HG02938 (cell line): ENCODE measurements around the gene PCTP.

Source experiments
- ATAC-seq: cut with Tn5 transposase; IDR thresholded peaks from one replicate; pipeline ENCODE4 v1.9.1; 2021; ENCODE audit warnings: mild to moderate bottlenecking, moderate library complexity; ENCODE audit not compliant: unreplicated experiment

PCTP gene

GRCh38 chr17:55727275-55727674 is 23.6 kb upstream of the PCTP start:
- ATAC-seq: no peak

- no peak for ATAC-seq
Measured at GRCh38 chr17:55727920-55728319, 22.9 kb upstream of the PCTP start.

DNA sequence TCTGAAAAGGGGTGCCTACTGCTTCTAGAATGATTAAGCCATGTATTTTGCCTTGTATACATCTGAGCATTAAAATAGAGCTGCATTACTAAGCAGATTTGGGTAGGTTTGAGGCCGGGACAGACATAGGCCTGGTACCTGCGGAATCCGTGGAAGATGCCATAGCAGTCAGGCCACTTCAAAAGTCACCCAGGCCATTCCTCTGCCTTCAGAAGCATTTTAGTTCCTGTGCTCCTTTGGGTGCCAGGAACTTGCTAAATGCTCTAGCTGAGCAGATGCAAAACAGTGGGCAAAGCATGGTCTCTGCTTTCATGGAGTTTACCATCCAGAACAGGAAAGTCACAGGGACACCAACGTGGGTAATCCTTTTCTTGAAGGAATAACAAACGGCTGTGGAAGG is 22.5 kb upstream of the PCTP start:
- ATAC-seq: no peak

DNA sequence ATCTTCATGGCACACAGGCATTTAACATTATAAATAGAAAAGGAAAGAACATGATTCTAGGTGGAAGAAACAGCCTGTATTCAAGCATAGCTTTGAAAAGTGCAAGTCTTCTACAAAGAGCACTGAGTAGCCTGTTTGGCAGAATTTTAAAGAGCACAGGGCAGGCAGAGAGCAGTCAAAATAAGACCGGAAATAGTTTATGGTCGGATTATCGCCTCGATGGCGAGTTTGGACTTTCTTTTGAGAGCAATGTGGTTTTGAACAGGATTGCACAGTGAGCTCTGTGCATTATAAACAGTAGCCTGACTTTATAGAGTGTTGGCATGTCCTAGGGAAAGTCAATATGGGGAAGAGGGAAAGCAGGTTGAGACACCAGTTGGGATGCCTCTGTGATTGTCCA is 22.0 kb upstream of the PCTP start:
- ATAC-seq: no peak

DNA sequence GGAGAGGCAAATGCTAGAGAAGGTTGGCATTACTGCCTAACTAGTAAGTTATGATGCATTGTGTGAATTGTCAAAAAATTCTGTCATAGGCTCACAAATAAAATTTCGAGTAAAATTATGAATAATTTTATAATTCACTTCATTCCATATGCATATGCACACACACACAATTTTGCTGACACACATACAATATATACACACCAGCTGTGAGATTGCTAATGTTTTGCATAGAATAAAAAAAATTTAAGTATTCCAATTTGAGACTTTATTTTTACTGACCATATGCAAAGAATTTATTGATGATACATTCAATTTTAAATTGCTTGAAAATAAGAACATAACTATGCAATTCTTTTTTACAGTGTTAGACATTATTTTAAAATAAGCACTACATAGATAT is 21.4 kb upstream of the PCTP start:
- ATAC-seq: no peak

GRCh38 chr17:55730380-55730779 is 20.5 kb upstream of the PCTP start:
- no peak for ATAC-seq

DNA sequence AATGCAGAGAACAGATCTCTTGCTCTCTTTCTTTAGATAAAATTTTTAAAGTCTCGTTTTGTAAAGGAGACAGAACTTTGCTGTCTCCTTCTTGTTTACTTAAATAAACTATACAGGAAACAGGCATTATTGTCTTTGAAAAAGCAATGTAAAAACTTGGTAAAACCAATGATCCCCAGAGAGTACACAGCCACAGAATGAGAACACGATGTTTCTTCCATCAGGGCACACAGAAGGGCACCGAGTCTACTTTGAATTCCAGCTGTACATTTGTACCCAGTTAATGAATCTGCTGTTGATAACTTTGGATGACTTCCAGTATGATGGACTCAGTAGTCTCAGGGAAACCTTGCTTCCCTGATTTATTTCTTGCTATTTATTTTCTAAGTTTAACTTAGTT is 20.0 kb upstream of the PCTP start:
- no peak for ATAC-seq

DNA sequence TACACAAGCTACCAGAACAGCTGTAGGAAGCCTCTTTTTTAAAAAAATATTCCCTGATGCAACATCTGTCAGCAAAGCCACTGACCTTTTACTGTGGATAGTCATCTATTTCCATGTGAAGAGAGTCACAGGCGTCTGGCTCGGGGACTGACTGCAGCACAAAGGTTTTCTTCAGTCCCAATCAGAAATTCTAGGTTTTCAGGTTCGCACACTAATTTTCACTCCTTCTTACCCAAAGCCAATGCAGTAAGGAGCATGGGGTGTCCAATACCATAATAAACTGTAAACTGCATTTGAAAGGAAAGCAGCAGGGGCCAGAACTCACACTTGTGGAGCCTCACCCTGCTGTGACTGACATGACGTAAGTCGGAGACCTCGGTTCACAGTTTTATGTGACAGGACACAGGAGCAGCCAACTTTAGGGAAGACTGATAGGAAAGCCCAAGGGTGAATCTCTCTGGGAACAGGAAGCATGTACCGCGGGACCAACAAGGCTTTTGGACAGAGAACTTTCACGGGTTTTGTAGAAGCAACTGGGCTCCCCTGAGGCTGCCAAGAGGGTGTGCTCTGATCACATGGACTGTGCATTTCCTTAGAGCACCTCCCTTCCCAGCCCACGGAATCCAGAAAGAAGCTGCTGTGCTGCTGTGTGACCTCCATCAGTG is 19.1 kb upstream of the PCTP start:
- ATAC-seq: no peak

DNA sequence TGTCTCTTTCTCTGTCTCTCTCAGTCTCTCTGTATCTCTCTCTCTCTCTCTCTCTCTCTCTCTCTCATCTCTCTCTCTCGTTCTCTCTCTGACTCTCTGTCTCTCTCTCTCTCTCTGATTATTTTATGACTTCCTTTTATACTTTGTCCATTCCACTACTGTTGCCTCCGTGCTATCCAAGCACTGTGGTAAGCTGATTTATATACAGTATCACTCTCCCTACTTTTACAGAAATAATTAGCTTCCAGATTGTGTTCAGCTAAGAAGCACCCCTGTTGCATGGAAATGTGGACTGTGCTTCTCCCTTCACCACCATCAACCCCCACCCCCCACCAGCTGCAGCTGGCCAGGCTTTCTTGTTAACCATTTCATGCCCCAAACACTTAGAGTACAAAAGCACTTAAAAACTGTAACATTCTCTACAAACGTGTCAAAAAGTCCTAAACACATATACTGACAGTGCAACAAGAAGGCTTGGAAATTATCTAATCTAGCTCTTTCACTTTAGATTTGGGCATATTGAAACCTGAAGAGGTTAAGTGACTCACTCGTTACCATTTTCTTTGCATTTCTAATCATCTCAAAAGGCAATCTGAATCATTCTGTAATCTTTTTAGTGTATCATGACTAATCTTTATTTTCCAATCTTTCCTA is 16.6 kb upstream of the PCTP start:
- peak; percentile 61 for ATAC-seq

DNA sequence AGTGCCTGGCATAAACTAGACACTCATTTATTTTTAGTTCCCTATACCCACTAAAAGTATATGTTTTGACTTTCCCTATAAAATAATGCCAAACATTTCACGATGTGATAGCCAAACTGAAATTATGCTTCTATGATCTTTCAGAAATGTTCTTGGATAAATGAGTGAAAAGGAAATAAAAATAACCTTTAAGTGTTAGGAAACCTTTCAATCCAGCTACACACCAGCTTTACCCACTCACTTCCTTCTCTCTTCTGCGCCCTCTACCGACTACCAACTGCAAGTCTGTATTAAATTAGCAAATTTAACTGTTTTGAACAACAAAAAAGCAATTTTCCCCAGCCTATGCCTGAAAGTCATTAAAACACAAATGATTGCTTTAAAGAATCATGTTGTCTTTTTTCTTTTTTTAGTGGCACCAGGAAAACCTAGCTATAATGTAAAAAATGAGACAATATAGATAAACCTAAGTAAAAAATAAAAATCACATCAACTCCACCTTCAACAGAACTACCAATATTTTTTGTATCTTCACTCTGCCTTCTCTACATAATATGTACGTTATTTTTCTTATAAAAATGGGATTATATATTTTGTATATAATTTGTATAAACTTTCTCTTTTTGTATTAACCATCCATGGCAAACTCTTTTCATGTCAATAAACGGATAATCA is 15.0 kb upstream of the PCTP start:
- ATAC-seq: no peak

- no peak for ATAC-seq
Measured at GRCh38 chr17:55737976-55738501, 12.8 kb upstream of the PCTP start.

DNA sequence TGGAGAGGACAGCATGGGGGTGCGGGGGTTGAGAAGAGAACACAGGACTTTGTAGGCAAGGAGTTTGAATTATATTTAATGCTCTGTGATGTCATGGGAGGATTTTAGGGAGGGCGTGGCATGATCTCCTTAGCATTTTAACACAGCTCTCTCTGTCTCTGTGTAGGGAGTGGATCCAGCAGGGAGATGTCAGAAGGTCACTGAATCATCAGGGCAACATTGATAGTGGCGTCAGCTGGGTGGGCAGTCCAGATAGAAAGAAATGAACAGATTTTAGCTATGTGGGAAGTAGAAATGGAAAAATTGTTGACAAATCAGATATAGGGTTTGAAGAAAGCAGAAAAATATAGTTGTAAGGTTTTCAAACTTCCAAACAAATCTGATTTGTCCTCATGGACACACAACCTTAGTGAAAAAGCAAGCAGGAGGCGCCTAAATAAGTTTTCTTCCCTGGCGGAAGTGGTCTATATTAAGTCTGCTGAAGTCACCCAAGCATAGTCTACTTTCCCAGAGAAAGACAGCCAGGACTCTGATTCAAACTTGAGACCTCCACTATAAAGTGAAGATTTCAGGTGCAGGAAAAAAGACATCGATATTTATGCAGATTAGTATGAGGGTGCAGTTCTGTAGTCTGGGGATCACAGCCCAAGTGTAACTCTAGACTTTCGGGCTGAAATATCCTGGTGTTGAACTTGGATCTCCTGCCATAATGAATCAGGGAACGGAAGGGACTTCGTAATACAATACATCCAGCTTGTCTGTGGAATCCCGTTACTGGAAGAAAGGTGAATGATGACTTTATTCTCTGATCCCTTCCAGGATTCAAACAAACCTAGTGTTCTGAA is 10.1 kb upstream of the PCTP start:
- ATAC-seq: no peak

- ATAC-seq: no peak
Measured at GRCh38 chr17:55741356-55741700, 9.5 kb upstream of the PCTP start.

DNA sequence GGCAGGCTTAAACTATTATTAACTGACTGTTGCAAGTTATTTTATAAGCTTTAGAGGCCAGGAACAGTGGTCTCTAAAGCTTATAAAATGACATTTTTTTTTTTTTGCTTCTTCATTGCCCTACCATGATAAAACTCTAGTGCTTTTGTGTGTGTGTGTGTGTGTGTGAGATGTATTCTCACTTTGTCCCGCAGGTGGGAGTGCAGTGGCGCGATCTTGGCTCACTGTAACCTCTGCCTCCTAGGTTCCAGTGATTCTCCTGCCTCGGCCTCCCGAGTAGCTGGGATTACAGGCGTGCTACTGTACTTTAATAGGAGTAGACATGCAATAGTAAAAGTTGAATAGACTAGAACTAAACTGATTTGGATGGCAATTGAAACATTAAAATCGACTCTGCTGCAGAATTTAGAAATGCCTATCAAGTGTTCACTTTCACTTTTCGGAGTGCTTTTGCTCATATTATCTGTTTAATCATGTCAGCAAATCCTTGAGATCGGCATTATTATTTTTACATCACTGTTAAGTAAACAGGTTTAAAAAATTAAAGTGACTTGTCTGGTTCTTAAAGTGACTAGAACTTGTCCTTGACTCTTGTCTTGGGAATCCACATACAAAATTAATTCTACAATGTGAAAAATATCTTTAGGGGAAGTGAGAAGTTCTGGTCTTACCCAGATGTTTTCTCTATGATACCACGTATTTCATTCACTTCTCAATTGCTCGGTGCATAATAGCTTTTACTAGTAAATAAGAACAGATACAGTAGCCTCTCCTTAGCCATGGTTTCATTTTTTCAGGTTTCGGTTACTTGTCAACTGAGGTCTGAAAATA is 8.4 kb upstream of the PCTP start:
- ATAC-seq: peak; percentile 99

GRCh38 chr17:55743103-55743679 is 7.7 kb upstream of the PCTP start:
- ATAC-seq: peak; percentile 20

- ATAC-seq: no peak
Measured at GRCh38 chr17:55745258-55745657, 5.6 kb upstream of the PCTP start.

DNA sequence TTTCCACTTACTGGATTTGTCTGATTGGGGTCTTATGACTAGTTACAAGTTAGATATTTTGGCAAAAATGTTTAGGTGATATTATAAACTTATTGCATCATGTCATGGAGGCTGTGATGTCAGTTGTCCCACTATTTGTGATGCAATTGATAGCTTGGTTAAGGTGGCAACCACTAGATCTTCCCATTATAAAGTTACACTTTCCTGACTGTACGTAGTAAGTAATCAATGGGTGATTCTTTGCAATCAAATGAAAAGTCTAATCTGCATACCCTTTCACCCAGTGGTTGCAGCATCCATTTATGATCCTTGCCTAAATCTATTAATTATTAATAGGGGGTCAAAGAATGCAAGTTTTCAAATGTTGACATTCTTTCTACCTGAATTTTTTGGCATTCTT is 4.4 kb upstream of the PCTP start:
- no peak for ATAC-seq

- ATAC-seq: no peak
Measured at GRCh38 chr17:55747209-55747608, 3.6 kb upstream of the PCTP start.

GRCh38 chr17:55748841-55749240 is 2.0 kb upstream of the PCTP start:
- no peak for ATAC-seq

DNA sequence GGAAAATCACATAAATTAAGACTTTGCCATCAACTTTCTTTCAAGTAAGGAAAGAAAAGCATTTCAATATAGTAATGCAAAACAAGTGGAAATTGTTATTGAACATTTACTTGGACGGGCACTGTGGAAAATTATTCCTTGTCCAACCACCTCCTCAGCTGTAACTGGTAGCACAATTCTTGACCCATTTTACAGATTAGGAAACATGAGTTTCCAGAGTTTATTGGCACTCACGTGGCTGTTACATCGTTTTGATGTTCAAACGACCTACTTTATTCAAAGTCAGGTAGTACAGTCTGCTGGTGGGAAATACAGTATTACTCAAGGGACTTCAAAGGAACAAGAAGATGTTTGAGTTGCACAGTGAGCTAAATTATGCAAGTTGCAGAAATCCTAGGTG is 866 bp upstream of the PCTP start:
- no peak for ATAC-seq
